HEK293 (cell line): ENCODE data around the gene LRRC74A.

Source experiments
- FEZF1 ChIP-seq: fragments of 450-650 bp; formaldehyde crosslinking; IDR thresholded peaks from 2 replicates; pipeline ENCODE4 v1.5.1; 2016; ENCODE audit warnings: missing biosample characterization, missing genetic modification characterization
- GFI1B ChIP-seq: fragments of 450-650 bp; formaldehyde crosslinking; IDR thresholded peaks from 2 replicates; pipeline ENCODE4 v1.5.1; 2016; ENCODE audit warnings: missing biosample characterization, missing genetic modification characterization
- GLIS1 ChIP-seq: fragments of 450-650 bp; formaldehyde crosslinking; IDR thresholded peaks from 2 replicates; pipeline ENCODE4 v1.5.1; 2016; ENCODE audit warnings: missing biosample characterization, missing genetic modification characterization
- INSM2 ChIP-seq: fragments of 450-650 bp; formaldehyde crosslinking; IDR thresholded peaks from 2 replicates; pipeline ENCODE4 v1.5.1; 2016; ENCODE audit warnings: missing biosample characterization, missing genetic modification characterization
- KLF9 ChIP-seq: fragments of 450-650 bp; formaldehyde crosslinking; IDR thresholded peaks from 2 replicates; pipeline ENCODE4 v1.5.1; 2016; ENCODE audit warnings: missing biosample characterization, missing genetic modification characterization, low read depth
- MYNN ChIP-seq: fragments of 450-650 bp; formaldehyde crosslinking; IDR thresholded peaks from 2 replicates; pipeline ENCODE4 v1.5.1; 2016; ENCODE audit warnings: missing biosample characterization, missing genetic modification characterization, borderline replicate concordance
- PATZ1 ChIP-seq: fragments of 450-650 bp; formaldehyde crosslinking; IDR thresholded peaks from 2 replicates; pipeline ENCODE4 v1.5.1; 2016; ENCODE audit warnings: missing biosample characterization, missing genetic modification characterization
- ZBTB6 ChIP-seq: fragments of 450-650 bp; formaldehyde crosslinking; IDR thresholded peaks from 2 replicates; pipeline ENCODE4 v1.5.1; 2017; ENCODE audit warnings: missing biosample characterization, missing genetic modification characterization
- ZBTB7A ChIP-seq: fragments of 450-650 bp; formaldehyde crosslinking; IDR thresholded peaks from 2 replicates; pipeline ENCODE4 v1.5.1; 2016; ENCODE audit warnings: low read depth, missing biosample characterization, missing genetic modification characterization
- ZNF114 ChIP-seq: fragments of 450-650 bp; formaldehyde crosslinking; IDR thresholded peaks from 2 replicates; pipeline ENCODE4 v1.5.0; 2017; ENCODE audit warnings: missing biosample characterization, missing genetic modification characterization
- ZNF146 ChIP-seq: fragments of 450-650 bp; formaldehyde crosslinking; IDR thresholded peaks from 2 replicates; pipeline ENCODE4 v1.5.1; 2016; ENCODE audit warnings: missing biosample characterization, missing genetic modification characterization
- ZNF155 ChIP-seq: fragments of 450-650 bp; formaldehyde crosslinking; IDR thresholded peaks from 2 replicates; pipeline ENCODE4 v1.5.1; 2016; ENCODE audit warnings: missing biosample characterization, missing genetic modification characterization
- ZNF184 ChIP-seq: fragments of 450-650 bp; IDR thresholded peaks from 2 replicates; pipeline ENCODE4 v1.5.1; 2018; ENCODE audit warnings: missing biosample characterization, mild to moderate bottlenecking, missing genetic modification characterization
- ZNF366 ChIP-seq: fragments of 450-650 bp; formaldehyde crosslinking; conservative IDR thresholded peaks from 2 replicates; pipeline ENCODE4 v1.5.1; 2016; ENCODE audit warnings: missing biosample characterization, missing genetic modification characterization
- ZNF37A ChIP-seq: fragments of 450-650 bp; IDR thresholded peaks from 2 replicates; pipeline ENCODE4 v1.5.1; 2018; ENCODE audit warnings: missing biosample characterization, missing genetic modification characterization
- ZNF629 ChIP-seq: fragments of 450-650 bp; formaldehyde crosslinking; IDR thresholded peaks from 2 replicates; pipeline ENCODE4 v1.5.1; 2017; ENCODE audit warnings: missing biosample characterization, missing genetic modification characterization
- ZNF677 ChIP-seq: fragments of 450-650 bp; IDR thresholded peaks from 2 replicates; pipeline ENCODE4 v1.5.0; 2018; ENCODE audit warnings: missing biosample characterization, mild to moderate bottlenecking, missing genetic modification characterization, moderate library complexity
- ZNF843 ChIP-seq: fragments of 450-650 bp; formaldehyde crosslinking; IDR thresholded peaks from 2 replicates; pipeline ENCODE4 v1.5.1; 2016; ENCODE audit warnings: missing biosample characterization, missing genetic modification characterization
- TF ChIP-seq, protein P1 (sequence below): fragments of 450-650 bp; formaldehyde crosslinking; IDR thresholded peaks from 2 replicates; pipeline ENCODE4 v1.5.1; 2016; ENCODE audit warnings: missing biosample characterization, missing genetic modification characterization
- TF ChIP-seq, protein P2 (sequence below): fragments of 450-650 bp; formaldehyde crosslinking; IDR thresholded peaks from 2 replicates; pipeline ENCODE4 v1.5.1; 2016; ENCODE audit warnings: missing biosample characterization, missing genetic modification characterization

The LRRC74A gene

DNA sequence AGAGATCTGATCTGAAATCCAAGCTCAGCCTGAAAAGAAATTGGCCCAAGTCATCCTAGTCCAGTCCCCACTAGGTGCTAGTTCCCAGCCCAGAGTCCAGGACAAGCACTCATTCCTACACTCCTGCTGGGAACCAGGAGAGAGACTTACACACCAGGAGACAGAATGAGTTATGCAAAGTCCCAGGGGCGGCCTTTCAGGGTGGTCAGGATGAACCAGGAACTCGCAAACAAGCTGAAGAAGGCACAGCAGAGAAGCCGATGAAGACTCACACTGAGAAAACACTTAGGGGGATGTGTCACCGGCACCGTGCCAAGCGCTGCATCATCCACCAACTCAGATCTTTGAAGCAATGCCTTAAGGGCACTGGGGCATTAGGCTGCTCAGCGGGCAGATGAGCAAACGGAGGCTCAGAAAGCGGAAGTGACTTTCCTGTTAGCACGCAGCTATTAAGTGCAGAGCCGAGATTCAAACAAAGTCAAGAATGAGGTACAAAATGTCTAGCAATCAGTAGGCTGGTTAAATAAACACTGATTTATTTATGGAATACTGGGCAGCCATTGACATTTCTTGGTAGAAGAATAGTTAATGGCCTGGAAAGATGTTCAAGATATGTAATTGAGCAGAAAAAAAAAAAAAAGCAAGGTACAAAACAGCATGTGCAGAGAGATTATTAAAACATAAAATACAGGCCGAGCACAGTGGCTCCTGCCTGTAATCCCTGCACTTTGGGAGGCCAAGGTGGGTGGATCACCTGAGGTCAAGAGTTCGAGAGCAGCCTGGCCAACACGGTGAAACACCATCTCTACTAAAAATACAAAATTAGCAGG lies 78.7 kb downstream of the LRRC74A start (continued):
- TF ChIP-seq INSM2 (tag by site-specific recombination) (peak; percentile 67), ZNF843 (tag by site-specific recombination) (peak; percentile 82), FEZF1 (tag by site-specific recombination) (peak; percentile 94), PATZ1 (tag by site-specific recombination) (0 out of 2 replicates have a peak, but pooled peaks have one; percentile 39), ZNF155 (no peak), ZNF677 (tag by site-specific recombination) (no peak), ZBTB7A (tag by site-specific recombination) (no peak), ZNF184 (no peak), ZNF37A (tag by site-specific recombination) (no peak), MYNN (tag by site-specific recombination) (no peak), KLF9 (tag by site-specific recombination) (no peak), ZNF146 (no peak), ZNF366 (peak; percentile 55), GFI1B (tag by site-specific recombination) (peak; percentile 69; the same call in 1 of the 2 replicates), GLIS1 (tag by site-specific recombination) (peak; percentile 84), ZBTB6 (tag by site-specific recombination) (no peak), ZNF114 (tag by site-specific recombination) (no peak), ZNF629 (tag by site-specific recombination) (peak; percentile 82)
- TF ChIP-seq, protein P1, sequence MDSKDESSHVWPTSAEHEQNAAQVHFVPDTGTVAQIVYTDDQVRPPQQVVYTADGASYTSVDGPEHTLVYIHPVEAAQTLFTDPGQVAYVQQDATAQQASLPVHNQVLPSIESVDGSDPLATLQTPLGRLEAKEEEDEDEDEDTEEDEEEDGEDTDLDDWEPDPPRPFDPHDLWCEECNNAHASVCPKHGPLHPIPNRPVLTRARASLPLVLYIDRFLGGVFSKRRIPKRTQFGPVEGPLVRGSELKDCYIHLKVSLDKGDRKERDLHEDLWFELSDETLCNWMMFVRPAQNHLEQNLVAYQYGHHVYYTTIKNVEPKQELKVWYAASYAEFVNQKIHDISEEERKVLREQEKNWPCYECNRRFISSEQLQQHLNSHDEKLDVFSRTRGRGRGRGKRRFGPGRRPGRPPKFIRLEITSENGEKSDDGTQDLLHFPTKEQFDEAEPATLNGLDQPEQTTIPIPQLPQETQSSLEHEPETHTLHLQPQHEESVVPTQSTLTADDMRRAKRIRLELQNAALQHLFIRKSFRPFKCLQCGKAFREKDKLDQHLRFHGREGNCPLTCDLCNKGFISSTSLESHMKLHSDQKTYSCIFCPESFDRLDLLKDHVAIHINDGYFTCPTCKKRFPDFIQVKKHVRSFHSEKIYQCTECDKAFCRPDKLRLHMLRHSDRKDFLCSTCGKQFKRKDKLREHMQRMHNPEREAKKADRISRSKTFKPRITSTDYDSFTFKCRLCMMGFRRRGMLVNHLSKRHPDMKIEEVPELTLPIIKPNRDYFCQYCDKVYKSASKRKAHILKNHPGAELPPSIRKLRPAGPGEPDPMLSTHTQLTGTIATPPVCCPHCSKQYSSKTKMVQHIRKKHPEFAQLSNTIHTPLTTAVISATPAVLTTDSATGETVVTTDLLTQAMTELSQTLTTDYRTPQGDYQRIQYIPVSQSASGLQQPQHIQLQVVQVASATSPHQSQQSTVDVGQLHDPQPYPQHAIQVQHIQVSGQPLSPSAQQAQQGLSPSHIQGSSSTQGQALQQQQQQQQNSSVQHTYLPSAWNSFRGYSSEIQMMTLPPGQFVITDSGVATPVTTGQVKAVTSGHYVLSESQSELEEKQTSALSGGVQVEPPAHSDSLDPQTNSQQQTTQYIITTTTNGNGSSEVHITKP (tag by site-specific recombination) = 0 out of 2 replicates have a peak, but pooled peaks have one; percentile 8
- TF ChIP-seq, protein P2, sequence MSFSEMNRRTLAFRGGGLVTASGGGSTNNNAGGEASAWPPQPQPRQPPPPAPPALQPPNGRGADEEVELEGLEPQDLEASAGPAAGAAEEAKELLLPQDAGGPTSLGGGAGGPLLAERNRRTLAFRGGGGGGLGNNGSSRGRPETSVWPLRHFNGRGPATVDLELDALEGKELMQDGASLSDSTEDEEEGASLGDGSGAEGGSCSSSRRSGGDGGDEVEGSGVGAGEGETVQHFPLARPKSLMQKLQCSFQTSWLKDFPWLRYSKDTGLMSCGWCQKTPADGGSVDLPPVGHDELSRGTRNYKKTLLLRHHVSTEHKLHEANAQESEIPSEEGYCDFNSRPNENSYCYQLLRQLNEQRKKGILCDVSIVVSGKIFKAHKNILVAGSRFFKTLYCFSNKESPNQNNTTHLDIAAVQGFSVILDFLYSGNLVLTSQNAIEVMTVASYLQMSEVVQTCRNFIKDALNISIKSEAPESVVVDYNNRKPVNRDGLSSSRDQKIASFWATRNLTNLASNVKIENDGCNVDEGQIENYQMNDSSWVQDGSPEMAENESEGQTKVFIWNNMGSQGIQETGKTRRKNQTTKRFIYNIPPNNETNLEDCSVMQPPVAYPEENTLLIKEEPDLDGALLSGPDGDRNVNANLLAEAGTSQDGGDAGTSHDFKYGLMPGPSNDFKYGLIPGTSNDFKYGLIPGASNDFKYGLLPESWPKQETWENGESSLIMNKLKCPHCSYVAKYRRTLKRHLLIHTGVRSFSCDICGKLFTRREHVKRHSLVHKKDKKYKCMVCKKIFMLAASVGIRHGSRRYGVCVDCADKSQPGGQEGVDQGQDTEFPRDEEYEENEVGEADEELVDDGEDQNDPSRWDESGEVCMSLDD (tag by site-specific recombination) = 0 out of 2 replicates have a peak, but pooled peaks have one; percentile 24
